ENCODE data around the gene PLA2G4E. TPM values are rescaled to one million over a fixed set of nuclear protein-coding genes. Genes with fewer than 3 reads are reported as not detected.

The PLA2G4E gene
- total and polyA plus RNA-seq, 9 of the 15 experiments (the other 6 are each of a cell fraction or from before 2014, with no cell fraction given): 0.03 TPM; not detected in 8

DNA sequence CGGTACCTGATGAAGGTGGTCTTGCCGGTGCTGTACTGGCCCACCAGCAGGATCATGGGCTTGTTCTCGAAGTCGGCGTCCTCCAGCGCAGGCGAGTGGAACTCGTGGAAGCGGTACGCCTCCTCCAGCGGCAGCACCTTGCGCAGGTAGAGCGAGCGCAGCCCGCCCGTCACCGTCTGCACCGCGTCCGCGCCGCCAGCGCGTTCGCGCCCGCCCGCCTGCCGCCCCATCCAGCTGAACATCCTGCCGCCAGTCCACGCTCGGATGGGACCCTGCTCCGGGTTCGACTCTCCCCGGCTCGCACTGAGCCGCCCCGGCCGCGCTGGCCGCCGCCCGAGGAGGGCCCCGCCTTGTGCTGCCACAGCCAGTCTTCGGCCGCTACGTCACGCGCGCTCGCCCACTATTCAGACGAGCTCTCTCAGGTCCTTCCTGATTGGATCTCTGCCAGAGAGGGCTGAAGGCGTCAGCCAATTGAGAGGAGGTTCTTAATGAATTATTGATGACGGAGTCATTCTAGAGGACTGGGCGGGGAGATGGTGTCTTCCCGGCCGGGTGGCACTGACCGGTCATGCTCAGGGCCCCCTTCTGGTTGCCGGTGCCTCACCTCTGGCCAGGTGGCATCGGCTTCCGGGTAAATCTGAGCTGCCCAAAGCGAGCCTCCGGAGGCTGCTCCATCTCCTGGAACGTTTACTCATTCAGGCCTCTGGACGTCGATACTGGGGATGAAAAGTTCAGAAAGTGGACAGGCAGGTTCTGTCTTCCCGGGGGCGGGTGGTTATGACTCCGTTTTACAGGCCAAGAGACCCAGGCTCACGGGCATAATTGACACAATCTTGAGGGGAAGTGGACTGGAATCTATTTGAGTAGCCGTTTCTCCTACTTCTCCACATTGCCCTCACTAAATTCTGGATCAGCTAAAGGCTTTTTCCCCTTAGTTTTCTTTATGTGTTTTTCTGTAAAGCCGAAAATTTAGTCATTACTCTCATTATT lies 48.3 kb downstream of the PLA2G4E start, which contains the start of gene EHD4 (continued):
- TF ChIP-seq ETV6 (IDR thresholded peaks at IDR 0.05; ENCODE audit: borderline replicate concordance in 1 of 2, low read depth in 2 of 2, low read length in 1 of 2) (no peak), ETV6 (CRISPR knock-in tag; IDR thresholded peaks at IDR 0.05; ENCODE audit: borderline replicate concordance) (no peak), RBBP5 (IDR thresholded peaks at IDR 0.05; ENCODE audit: borderline replicate concordance, insufficient read depth, low read length, poor library complexity, severe bottlenecking) (peak; percentile 74), ZNF589 (CRISPR knock-in tag; IDR thresholded peaks at IDR 0.05; ENCODE audit: low read depth) (no peak), RAD21 (CRISPR knock-in tag; conservative IDR thresholded peaks at IDR 0.05 in 1 of 2, IDR thresholded peaks at IDR 0.05 in 1 of 2) (no peak), ZNF24 (IDR thresholded peaks at IDR 0.05) (no peak), ZNF436 (CRISPR knock-in tag; IDR thresholded peaks at IDR 0.05) (no peak), ZNF695 (CRISPR knock-in tag; IDR thresholded peaks at IDR 0.05) (no peak), KDM5B (IDR thresholded peaks at IDR 0.05; ENCODE audit: insufficient replicate concordance, low read depth, low read length) (peak; percentile 87), GTF2F1 (IDR thresholded peaks at IDR 0.05; ENCODE audit: low read depth, low read length) (0 out of 2 replicates have a peak, but pooled peaks have one; percentile 55), BCOR (IDR thresholded peaks at IDR 0.05) (no peak)
- TF ChIP-seq, protein P1, sequence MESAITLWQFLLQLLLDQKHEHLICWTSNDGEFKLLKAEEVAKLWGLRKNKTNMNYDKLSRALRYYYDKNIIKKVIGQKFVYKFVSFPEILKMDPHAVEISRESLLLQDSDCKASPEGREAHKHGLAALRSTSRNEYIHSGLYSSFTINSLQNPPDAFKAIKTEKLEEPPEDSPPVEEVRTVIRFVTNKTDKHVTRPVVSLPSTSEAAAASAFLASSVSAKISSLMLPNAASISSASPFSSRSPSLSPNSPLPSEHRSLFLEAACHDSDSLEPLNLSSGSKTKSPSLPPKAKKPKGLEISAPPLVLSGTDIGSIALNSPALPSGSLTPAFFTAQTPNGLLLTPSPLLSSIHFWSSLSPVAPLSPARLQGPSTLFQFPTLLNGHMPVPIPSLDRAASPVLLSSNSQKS (CRISPR knock-in tag; IDR thresholded peaks at IDR 0.05): no peak
- TF ChIP-seq, protein P2, sequence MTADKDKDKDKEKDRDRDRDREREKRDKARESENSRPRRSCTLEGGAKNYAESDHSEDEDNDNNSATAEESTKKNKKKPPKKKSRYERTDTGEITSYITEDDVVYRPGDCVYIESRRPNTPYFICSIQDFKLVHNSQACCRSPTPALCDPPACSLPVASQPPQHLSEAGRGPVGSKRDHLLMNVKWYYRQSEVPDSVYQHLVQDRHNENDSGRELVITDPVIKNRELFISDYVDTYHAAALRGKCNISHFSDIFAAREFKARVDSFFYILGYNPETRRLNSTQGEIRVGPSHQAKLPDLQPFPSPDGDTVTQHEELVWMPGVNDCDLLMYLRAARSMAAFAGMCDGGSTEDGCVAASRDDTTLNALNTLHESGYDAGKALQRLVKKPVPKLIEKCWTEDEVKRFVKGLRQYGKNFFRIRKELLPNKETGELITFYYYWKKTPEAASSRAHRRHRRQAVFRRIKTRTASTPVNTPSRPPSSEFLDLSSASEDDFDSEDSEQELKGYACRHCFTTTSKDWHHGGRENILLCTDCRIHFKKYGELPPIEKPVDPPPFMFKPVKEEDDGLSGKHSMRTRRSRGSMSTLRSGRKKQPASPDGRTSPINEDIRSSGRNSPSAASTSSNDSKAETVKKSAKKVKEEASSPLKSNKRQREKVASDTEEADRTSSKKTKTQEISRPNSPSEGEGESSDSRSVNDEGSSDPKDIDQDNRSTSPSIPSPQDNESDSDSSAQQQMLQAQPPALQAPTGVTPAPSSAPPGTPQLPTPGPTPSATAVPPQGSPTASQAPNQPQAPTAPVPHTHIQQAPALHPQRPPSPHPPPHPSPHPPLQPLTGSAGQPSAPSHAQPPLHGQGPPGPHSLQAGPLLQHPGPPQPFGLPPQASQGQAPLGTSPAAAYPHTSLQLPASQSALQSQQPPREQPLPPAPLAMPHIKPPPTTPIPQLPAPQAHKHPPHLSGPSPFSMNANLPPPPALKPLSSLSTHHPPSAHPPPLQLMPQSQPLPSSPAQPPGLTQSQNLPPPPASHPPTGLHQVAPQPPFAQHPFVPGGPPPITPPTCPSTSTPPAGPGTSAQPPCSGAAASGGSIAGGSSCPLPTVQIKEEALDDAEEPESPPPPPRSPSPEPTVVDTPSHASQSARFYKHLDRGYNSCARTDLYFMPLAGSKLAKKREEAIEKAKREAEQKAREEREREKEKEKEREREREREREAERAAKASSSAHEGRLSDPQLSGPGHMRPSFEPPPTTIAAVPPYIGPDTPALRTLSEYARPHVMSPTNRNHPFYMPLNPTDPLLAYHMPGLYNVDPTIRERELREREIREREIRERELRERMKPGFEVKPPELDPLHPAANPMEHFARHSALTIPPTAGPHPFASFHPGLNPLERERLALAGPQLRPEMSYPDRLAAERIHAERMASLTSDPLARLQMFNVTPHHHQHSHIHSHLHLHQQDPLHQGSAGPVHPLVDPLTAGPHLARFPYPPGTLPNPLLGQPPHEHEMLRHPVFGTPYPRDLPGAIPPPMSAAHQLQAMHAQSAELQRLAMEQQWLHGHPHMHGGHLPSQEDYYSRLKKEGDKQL (CRISPR knock-in tag; IDR thresholded peaks at IDR 0.05; ENCODE audit: borderline replicate concordance): no peak
- TF ChIP-seq, protein P3, sequence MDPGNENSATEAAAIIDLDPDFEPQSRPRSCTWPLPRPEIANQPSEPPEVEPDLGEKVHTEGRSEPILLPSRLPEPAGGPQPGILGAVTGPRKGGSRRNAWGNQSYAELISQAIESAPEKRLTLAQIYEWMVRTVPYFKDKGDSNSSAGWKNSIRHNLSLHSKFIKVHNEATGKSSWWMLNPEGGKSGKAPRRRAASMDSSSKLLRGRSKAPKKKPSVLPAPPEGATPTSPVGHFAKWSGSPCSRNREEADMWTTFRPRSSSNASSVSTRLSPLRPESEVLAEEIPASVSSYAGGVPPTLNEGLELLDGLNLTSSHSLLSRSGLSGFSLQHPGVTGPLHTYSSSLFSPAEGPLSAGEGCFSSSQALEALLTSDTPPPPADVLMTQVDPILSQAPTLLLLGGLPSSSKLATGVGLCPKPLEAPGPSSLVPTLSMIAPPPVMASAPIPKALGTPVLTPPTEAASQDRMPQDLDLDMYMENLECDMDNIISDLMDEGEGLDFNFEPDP (CRISPR knock-in tag; IDR thresholded peaks at IDR 0.05): no peak
- TF ChIP-seq, protein P4, sequence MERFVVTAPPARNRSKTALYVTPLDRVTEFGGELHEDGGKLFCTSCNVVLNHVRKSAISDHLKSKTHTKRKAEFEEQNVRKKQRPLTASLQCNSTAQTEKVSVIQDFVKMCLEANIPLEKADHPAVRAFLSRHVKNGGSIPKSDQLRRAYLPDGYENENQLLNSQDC (CRISPR knock-in tag; IDR thresholded peaks at IDR 0.05): no peak
- TF ChIP-seq, protein P5, sequence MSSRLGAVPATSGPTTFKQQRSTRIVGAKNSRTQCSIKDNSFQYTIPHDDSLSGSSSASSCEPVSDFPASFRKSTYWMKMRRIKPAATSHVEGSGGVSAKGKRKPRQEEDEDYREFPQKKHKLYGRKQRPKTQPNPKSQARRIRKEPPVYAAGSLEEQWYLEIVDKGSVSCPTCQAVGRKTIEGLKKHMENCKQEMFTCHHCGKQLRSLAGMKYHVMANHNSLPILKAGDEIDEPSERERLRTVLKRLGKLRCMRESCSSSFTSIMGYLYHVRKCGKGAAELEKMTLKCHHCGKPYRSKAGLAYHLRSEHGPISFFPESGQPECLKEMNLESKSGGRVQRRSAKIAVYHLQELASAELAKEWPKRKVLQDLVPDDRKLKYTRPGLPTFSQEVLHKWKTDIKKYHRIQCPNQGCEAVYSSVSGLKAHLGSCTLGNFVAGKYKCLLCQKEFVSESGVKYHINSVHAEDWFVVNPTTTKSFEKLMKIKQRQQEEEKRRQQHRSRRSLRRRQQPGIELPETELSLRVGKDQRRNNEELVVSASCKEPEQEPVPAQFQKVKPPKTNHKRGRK (tag; IDR thresholded peaks at IDR 0.05): no peak
